Brain microvascular endothelial cell (primary cell): Measurements from ENCODE around the gene SLC30A4.

Experiments
- DNase-seq: peaks from one replicate; pipeline ENCODE4 v3.0.0-alpha.2; 2020
- H3K27ac ChIP-seq: fragments of 250-450 bp; sonication (Bioruptor Pico); 2 replicates; pipeline ENCODE4 v1.5.1; 2020; ENCODE audit warnings: mild to moderate bottlenecking, moderate library complexity
- H3K27me3 ChIP-seq: fragments of 250-450 bp; sonication (Bioruptor Pico); replicated peaks from 2 replicates; pipeline ENCODE4 v1.5.1; 2020; ENCODE audit warnings: mild to moderate bottlenecking
- H3K36me3 ChIP-seq: fragments of 250-450 bp; sonication (Bioruptor Pico); replicated peaks from 2 replicates; pipeline ENCODE4 v1.5.1; 2020; ENCODE audit warnings: mild to moderate bottlenecking
- H3K4me3 ChIP-seq: 2 replicates; pipeline ENCODE4 v1.5.1; 2011; ENCODE audit warnings: low read depth, mild to moderate bottlenecking, control low read depth, low read length, moderate library complexity
- in situ Hi-C: cut with HindIII; loops from 2 replicates; pipeline ENCODE4 v1.10.0; 2017; ENCODE audit warnings: low sequenced_read_pairs, low pct_ligation_motif_present
- TF ChIP-seq, protein P1 (sequence below): IDR thresholded peaks from 2 replicates; pipeline ENCODE4 v1.5.1; 2011; ENCODE audit warnings: low read depth, mild to moderate bottlenecking, moderate library complexity, low read length, control low read depth, inconsistent platforms; ENCODE audit errors: missing control alignments

Gene SLC30A4

DNA sequence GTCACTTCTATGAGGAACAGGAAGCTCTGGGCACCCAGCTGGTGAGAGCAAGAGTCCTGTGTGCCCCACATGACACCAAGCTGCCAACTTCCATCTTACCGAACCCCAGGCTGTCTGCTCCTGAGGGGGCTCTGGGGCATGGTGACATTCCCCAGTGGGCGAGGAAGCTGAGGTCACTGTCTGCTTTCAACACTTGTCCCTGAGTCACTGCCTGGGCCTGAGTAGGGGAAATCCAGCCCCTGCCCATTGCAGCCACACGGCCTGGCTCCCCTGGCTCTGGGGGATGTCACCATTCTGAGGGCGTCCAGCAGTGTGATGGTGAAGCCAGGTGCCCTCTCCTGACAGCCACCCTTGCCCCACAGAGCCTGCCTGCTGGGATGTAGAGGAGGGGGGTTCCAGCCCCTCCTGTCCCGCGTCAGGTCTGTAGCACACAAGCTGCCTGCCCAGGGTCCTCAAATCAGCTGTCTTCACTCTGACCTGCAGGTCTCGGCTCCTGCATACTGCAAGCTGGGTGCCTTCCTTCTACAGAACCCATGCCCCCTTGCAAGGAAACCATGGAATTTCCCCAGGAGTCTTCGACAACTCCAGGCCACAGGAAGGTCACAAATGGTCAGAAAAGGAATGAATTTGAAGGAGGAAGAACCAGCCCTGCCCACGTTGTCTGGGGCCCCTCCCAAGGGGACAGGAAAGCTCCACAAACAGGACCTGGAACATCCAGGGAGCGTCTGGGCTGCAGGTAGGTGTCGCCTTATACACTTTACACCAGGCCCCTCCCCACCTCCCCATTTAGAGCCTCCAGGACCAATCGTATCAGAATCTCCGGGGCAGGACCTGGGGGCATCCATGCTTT is 74.3 kb downstream of the SLC30A4 start:
- H3K27me3 ChIP-seq: no peaks in the 10 kb centered on the region
- H3K27ac ChIP-seq: no peak overlapping the region
- in situ Hi-C loops: no loop called here
- TF ChIP-seq, protein P1, sequence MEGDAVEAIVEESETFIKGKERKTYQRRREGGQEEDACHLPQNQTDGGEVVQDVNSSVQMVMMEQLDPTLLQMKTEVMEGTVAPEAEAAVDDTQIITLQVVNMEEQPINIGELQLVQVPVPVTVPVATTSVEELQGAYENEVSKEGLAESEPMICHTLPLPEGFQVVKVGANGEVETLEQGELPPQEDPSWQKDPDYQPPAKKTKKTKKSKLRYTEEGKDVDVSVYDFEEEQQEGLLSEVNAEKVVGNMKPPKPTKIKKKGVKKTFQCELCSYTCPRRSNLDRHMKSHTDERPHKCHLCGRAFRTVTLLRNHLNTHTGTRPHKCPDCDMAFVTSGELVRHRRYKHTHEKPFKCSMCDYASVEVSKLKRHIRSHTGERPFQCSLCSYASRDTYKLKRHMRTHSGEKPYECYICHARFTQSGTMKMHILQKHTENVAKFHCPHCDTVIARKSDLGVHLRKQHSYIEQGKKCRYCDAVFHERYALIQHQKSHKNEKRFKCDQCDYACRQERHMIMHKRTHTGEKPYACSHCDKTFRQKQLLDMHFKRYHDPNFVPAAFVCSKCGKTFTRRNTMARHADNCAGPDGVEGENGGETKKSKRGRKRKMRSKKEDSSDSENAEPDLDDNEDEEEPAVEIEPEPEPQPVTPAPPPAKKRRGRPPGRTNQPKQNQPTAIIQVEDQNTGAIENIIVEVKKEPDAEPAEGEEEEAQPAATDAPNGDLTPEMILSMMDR: no peak
- H3K4me3 ChIP-seq: no peak overlapping the region
- no peak for DNase-seq
- H3K36me3 ChIP-seq: no peaks in the 10 kb centered on the region

GRCh38 chr15:45443645-45444044 is 78.9 kb downstream of the SLC30A4 start:
- DNase-seq: no peak
- in situ Hi-C loops: no loop called here
- H3K36me3 ChIP-seq: no peaks in the 10 kb centered on the region
- H3K27ac ChIP-seq: no peak overlapping the region
- no peaks in the 10 kb centered on the region for H3K27me3 ChIP-seq
- TF ChIP-seq, protein P1: no peak
- H3K4me3 ChIP-seq: no peak overlapping the region

GRCh38 chr15:45442507-45443135 is 79.9 kb downstream of the SLC30A4 start:
- no peaks in the 10 kb centered on the region for H3K27me3 ChIP-seq
- TF ChIP-seq, protein P1: no peak
- peak; percentile 47 for DNase-seq
- no peak overlapping the region for H3K4me3 ChIP-seq
- no peak overlapping the region for H3K27ac ChIP-seq
- no peaks in the 10 kb centered on the region for H3K36me3 ChIP-seq
- in situ Hi-C loops: no loop called here

GRCh38 chr15:45441686-45442085 is 80.9 kb downstream of the SLC30A4 start:
- Histone ChIP-seq H3K36me3 (no peaks in the 10 kb centered on the region), H3K4me3 (no peak overlapping the region), H3K27me3 (no peaks in the 10 kb centered on the region), H3K27ac (no peak overlapping the region)
- TF ChIP-seq, protein P1: no peak
- no peak for DNase-seq
- in situ Hi-C loops: no loop called here

DNA sequence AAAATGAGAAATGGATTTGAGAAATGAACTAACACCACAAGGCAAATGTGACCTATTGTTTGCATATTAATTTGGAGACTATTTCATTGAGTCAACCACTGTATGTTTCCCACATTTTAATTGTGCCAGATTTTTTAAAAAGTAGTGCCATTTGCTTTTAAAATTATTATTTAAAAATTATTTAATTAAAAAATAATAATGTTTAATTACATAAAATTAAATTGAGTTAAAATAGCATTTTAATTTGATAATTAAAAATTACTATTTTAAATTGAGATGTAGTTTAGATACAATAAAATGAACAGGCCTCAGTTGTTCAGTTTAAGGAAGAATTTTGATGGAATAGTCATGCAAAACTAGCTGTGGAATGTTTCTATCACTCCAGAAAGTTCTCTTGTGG is 81.5 kb downstream of the SLC30A4 start:
- Histone ChIP-seq H3K27me3 (no peaks in the 10 kb centered on the region), H3K27ac (no peak overlapping the region), H3K36me3 (no peaks in the 10 kb centered on the region), H3K4me3 (no peak overlapping the region)
- in situ Hi-C loops: no loop called here
- TF ChIP-seq, protein P1: no peak
- no peak for DNase-seq
